ENCODE results near the gene SH3PXD2A.

Gene SH3PXD2A

GRCh38 chr10:103722632-103723031 lies 132.7 kb downstream of the SH3PXD2A start:
- no peak for DNase-seq

DNA sequence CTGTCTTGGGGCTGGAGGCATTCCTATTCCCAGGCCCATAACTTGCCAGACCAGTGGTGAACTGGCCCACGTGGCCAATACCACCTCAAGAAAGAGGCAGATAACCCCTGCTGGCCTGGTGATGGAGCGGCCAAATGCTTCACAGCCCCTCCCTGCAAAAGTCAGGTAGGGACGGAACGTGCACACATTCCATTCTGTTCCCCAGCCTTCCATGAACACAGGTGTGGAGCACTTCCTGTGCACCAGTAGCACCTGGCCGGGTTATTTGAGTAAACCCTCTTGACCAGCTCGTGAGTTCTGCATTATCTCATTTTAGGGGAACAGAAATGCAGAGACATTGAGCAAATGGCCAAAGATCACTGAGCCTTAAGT lies 134.4 kb downstream of the SH3PXD2A start:
- peak in 1 of 14 donors; percentile 59 for DNase-seq

DNA sequence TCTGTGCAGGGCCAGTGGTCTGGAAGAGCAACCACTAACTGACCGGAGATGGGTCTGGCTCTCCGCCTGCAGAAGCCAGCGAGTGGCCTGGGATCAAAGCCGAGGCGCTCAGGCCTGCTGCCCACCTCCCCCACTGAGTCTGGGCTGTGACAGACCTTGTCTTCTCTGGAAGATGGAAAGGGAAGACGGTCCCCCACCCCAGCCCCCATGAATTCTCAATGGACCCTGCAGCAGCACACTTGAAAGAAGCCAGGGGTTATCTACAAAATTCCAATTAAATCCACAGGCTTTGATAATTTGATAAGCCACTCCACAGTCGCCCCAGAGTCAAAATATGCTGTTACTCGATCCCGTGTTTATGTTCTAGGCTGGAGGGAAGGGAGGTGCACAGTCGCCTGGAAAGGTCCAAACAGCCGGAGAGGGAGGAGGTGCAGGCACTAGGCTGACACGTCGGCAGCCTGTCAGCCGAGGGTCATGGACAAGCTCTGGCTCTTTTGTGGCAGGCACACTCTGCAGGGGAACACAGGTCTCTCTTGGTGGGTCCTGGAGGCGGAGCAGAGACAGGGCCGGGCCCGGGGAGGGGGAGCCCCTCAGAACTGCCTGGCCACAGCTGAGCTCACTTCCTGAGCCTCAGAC lies 134.9 kb downstream of the SH3PXD2A start:
- DNase-seq, result peak in 2 of 14 donors; percentile 38 to 91

GRCh38 chr10:103719036-103719435 lies 136.3 kb downstream of the SH3PXD2A start:
- no peak for DNase-seq

DNA sequence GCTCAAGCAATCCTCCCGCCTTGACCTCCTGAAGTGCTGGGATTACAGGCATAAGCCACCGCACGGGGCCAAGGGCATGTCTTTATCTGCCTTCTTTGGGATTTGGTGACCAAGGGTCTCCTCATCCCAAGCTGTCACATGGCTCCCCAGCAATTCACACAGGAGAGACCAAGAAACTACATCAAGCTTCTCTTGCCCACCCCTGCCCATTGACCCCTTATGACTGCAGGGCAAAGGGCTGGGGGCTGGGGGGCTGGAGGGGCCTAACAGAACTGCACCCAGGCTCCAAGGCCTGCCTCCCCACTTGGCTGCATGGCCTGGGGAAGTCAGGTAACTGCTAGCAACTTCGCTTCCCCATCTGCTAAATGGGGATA lies 137.1 kb downstream of the SH3PXD2A start:
- no peak for DNase-seq

- DNase-seq, result no peak
Measured at GRCh38 chr10:103717341-103718246, 137.8 kb downstream of the SH3PXD2A start.

- peak in 11 of 14 donors; percentile 25 to 73 (median 61) for DNase-seq
Measured at GRCh38 chr10:103716206-103717160, 138.9 kb downstream of the SH3PXD2A start.

- peak in 5 of 14 donors; percentile 44 to 69 (median 45) for DNase-seq
Measured at GRCh38 chr10:103715430-103715829, 139.9 kb downstream of the SH3PXD2A start.

- DNase-seq, result no peak
Measured at GRCh38 chr10:103714232-103714891, 141.0 kb downstream of the SH3PXD2A start.

- no peak for DNase-seq
Measured at GRCh38 chr10:103713676-103714075, 141.7 kb downstream of the SH3PXD2A start.

- DNase-seq, result peak in 13 of 14 donors; percentile 27 to 81 (median 70)
Measured at GRCh38 chr10:103712898-103713498, 142.4 kb downstream of the SH3PXD2A start.

GRCh38 chr10:103712146-103712545 lies 143.2 kb downstream of the SH3PXD2A start:
- peak in 1 of 14 donors; percentile 62 for DNase-seq

GRCh38 chr10:103711351-103711994 lies 143.9 kb downstream of the SH3PXD2A start:
- no peak for DNase-seq

GRCh38 chr10:103710490-103710889 lies 144.9 kb downstream of the SH3PXD2A start:
- DNase-seq, result no peak

DNA sequence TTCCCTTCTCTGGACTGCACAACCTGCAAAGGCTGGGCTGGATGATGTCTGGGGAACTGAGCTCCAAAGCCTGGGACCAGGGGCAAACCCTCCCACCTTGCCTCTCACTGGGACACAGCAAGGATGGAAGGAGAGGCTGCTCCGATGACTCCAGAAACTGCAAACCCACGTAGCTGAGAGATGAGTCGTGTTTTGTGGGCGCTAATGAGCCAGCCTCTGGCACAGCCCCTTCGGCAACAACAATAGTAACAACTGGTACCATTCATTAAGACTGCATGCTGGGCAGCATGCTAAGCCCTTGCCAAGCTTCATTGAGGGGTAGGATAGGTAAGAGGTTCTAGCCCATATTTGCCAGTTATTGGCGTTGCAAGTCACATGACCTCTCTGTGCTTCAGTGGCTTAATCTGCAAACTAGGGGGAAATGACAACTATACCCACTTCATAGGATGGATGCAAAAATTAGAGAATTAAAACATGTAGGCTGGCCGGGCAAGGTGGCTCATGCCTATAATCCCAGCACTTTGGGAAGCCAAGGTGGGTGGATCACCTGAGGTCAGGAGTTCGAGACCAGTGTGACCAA lies 145.9 kb downstream of the SH3PXD2A start:
- peak in 10 of 14 donors; percentile 14 to 68 (median 48) for DNase-seq

DNA sequence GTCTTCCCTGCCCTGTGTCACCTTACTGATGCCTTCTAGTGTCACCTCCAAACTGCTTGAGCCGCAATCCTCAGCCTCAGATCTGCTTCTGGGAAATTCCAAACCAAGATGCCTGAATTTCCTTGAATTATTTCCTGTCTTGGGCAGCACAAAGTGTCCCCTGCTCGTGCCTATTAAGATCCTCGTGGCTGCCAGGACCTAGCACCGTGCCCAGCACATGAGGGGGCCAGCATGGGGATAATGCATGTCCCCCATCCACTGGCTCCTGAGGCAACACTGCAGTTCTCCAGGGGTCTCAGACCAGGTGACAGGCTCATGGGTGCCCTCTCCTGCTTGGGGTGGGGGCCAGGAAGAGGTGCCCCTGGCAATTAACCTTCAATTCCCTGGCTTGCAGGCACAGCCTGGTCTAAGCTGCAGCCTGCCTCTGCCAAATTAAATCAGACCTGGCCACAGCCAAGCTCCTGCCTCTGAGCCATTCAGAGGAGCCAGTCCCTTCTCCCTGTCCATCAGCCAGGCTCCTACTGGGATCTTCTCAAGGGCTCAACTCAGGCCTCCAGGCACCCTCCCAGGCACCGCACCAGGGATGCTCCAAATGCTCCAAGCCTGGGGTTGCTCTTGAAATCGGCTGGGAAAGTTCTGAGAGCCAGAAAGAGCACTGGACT lies 146.6 kb downstream of the SH3PXD2A start:
- DNase-seq, result peak in 5 of 14 donors; percentile 36 to 83 (median 48)

- peak in 2 of 14 donors; percentile 22 to 48 for DNase-seq
Measured at GRCh38 chr10:103707956-103708626, 147.3 kb downstream of the SH3PXD2A start.

GRCh38 chr10:103706762-103707161 lies 148.6 kb downstream of the SH3PXD2A start:
- peak in 1 of 14 donors; percentile 77 for DNase-seq

DNA sequence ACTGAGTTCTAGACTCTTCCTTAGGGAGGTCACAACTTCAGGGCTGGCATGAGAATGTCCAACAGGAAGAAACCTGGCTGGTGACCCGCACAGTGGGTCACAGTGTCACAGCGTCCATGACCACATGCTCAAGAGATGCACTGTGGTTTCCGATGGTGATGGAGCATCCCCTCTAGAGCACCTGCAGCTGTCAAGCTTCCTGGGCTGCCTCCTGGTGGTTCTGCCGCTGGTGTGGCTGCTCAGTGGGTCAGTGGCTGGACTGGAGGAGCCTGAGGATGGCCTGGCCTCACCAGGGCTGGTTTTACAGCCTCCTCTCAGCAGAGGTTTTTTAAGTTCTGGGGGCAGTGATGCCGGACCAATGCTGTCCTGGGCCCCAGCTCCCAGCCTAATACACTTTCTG lies 149.3 kb downstream of the SH3PXD2A start:
- DNase-seq, result no peak
